Fibroblast of villous mesenchyme (primary cell): Measurements from ENCODE around the gene KRT25. TPM values are rescaled to one million over a fixed set of nuclear protein-coding genes. Genes with fewer than 3 reads are reported as not detected.

Experiments used
- DNase-seq: peaks from one replicate; pipeline ENCODE4 v3.0.0-alpha.2; 2010; ENCODE audit warnings: low read depth
- H3K4me3 ChIP-seq: 2 replicates; pipeline ENCODE4 v1.5.1; 2011; ENCODE audit warnings: low read depth, mild to moderate bottlenecking, low read length
- CTCF ChIP-seq: IDR thresholded peaks from 2 replicates; pipeline ENCODE4 v1.5.1; 2012; ENCODE audit warnings: low read depth, mild to moderate bottlenecking, low read length; ENCODE audit not compliant: insufficient read depth
- total RNA-seq: library from RNA; depleted of rRNA; stranded (reverse); fragments of >200 nt; gene quantifications from 2 replicates; pipeline ENCODE4 v1.2.3, GENCODE V29; 2012

KRT25 gene
- total RNA-seq, 1 donor = not detected

- no peak for DNase-seq
- no peak for TF ChIP-seq CTCF
- H3K4me3 ChIP-seq = no peak overlapping the region
Observed at GRCh38 chr17:40734018-40734417, 21.1 kb downstream of the KRT25 start.

GRCh38 chr17:40730970-40731369 is 24.2 kb downstream of the KRT25 start:
- DNase-seq = no peak
- TF ChIP-seq CTCF = no peak
- no peak overlapping the region for H3K4me3 ChIP-seq

GRCh38 chr17:40727447-40728231 is 27.5 kb downstream of the KRT25 start:
- TF ChIP-seq CTCF = no peak
- H3K4me3 ChIP-seq = no peak overlapping the region
- DNase-seq = peak; percentile 24

- peak; percentile 34 for TF ChIP-seq CTCF
- peak; percentile 9 for DNase-seq
- no peak overlapping the region for H3K4me3 ChIP-seq
Observed at GRCh38 chr17:40726919-40727318, 28.2 kb downstream of the KRT25 start.

GRCh38 chr17:40724656-40725055 is 30.5 kb downstream of the KRT25 start:
- TF ChIP-seq CTCF = no peak
- no peak for DNase-seq
- no peak overlapping the region for H3K4me3 ChIP-seq

- no peak for TF ChIP-seq CTCF
- DNase-seq = no peak
- H3K4me3 ChIP-seq = no peak overlapping the region
Observed at GRCh38 chr17:40722241-40722640, 32.9 kb downstream of the KRT25 start.

- TF ChIP-seq CTCF = no peak
- no peak for DNase-seq
Observed at GRCh38 chr17:40720899-40721298, 34.2 kb downstream of the KRT25 start.

More at GRCh38 chr17:40720899-40721298, 34.2 kb downstream of the KRT25 start:
- H3K4me3 ChIP-seq = no peak overlapping the region
